Activated T-helper 9 cell treated with anti-CD3 and anti-CD28 coated beads, Interleukin-2, amount 50 U/mL, for 16 hours (primary cell): Measurements from ENCODE around the gene GRSF1.
"Not testable (repeated sequence)": the region's sequence is repeated elsewhere in the genome, so short reads cannot be mapped to it uniquely, and the experiment has no call there.

Experiments used
- DNase-seq: peaks from one replicate; pipeline ENCODE4 v3.0.0-alpha.2; 2020; ENCODE audit warnings: low read depth

GRSF1 gene

DNA sequence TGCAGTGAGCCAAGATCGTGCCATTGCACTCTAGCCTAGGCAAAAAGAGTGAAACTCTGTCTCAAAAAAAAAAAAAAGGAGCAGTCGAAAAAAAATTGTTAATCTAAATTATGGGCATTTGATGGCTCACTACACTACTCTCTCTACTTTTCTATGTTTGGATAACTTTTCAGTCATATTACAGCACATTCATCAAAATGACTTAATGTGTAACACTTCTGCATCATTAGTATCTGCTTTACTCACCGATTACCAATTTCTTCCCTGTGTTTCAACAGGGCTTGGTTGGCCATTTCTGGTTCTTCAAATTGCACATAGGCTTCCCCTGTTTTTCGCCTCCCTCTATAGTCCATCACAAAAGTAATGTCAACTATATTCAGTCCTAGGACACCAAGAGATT is 8.4 kb downstream of the GRSF1 start:
- DNase-seq = no peak

DNA sequence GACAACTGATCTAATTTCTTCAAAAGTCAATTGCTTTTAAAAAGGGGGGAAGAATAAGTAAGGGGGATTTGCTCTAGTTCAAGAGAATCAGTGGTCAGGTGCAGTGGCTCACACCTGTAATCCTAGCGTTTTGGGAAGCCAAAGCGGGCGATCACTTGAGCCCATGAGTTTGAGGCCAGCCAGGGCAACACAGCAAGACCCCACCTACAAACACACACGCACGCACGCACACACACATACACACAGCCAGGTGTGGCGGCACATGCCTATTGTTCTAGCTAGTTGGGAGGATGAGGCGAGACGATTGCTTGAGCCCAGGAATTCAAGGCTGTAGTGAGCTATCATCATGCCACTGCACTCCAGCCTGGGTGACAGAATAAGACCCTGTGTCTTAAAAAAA is 9.6 kb downstream of the GRSF1 start:
- no peak for DNase-seq

DNA sequence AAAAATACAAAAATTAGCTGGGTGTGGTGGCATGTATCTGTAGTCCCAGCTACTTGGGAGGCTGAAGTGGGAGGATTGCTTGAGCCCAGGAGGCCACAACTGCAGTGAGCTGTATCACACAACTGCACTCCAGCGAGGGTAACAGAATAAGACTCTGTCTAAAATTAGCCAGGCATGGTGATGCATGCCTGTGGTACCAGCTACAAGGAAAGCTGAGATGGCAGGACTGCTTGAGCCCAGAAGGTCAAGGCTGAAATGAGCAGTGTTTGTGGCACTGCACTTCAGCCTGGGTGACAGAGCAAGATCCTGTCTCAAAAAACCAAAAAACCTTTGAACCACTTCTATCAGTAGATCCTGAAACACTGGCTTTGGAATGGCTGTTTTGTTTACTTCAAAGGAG is 10.2 kb downstream of the GRSF1 start:
- no peak for DNase-seq

DNA sequence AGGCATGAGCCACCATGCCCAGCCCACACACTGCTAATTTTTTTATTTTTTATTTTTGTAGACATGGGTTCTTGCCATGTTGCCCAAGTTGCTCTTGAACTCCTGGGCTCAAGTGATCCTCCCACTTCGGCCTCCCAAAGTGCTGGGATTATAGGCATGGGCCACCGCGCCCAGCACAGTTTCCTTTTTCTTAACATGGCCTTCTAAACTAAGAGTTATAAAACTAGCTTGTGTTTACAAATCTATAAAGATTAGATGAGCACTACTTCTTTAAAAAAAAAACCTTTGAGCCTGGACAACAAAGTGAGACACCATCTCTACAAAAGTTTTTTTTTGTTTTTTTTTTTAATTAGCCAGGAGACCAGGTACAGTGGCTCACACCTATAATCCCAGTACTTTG is 10.7 kb downstream of the GRSF1 start:
- DNase-seq = no peak

DNA sequence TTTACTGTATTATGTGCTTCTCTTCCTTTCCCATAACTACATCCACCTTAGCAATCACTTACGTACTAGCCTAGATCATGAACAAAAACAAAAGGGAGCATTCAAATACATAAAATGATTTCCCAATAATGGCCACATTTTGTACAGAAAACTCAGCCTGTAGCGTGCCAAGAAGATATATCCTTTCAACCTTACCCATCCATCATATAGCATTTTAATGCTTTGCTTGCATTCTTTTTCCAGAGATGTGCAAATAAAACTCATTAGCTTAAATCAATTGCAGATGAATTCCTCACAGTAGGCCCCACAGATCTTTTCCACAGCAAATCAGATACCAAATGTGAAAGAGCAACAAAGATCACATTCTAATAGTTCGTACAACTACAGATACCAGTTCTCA is 20.8 kb downstream of the GRSF1 start:
- no peak for DNase-seq

DNA sequence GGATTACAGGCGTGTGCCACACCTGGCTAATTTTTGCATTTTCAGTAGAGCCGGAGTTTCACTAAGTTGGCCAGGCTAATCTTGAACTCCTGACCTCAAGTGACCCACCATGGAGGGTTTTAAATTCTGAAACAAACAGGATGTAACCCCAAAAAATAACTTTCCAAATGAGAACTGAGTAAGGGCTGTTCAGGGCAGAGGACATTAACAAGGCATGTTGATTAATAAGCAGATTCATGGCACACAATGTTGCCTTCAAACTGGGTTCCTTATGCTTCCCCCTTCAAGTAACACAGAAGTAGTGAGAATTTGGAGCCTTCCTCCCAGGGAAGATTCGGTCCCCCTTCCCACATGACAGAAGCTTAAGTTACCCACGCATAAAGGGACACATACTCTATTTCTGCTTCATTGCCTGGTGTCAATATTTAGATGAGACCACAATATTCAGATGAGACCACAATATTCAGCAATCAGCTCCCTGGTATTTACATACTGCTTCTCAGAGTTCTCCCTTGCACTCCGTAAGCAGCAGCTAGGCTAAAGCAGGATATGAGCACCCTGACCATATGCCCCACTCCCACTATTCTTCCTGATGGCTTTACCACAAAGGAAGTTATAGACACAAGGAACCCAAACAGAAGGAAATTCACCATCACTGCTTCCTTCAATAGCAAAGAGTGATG is 21.4 kb downstream of the GRSF1 start:
- no peak for DNase-seq

DNA sequence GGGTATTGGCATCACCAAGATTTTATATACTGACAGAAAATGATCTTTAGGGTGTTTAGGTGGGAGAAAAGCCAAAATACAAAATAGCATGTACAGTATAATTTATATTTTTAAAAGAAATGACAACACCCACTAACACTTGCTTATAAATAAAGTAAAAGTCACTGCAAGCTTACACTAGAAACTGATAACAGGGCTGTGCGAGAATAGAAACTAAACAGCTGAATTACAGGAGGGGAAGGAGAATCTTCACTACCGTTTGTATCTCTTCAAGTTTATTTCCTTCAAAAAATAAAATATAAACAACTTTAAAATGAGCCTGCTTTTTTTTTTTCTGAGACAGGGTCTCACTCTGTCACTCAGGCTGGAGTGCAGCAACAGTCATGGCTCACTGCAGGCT is 22.8 kb downstream of the GRSF1 start:
- DNase-seq = no peak

DNA sequence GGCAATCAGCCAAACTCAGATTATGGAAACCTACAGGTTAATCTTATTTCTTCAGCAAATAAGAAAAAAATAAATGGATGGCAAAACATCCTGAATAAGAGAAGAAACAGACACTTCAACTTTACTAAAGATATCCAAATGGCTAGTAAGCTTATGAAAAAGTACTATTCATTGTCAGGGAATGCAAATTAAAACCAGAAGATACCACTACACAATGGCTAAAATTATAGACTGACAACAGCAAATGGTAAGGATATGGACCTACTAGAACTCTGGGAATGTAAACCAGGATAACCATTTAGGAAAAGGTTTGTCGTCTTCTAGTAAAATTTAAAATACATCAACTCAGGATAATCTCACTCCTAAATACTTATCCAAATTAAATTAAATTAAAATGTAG is 24.3 kb downstream of the GRSF1 start:
- no peak for DNase-seq

DNA sequence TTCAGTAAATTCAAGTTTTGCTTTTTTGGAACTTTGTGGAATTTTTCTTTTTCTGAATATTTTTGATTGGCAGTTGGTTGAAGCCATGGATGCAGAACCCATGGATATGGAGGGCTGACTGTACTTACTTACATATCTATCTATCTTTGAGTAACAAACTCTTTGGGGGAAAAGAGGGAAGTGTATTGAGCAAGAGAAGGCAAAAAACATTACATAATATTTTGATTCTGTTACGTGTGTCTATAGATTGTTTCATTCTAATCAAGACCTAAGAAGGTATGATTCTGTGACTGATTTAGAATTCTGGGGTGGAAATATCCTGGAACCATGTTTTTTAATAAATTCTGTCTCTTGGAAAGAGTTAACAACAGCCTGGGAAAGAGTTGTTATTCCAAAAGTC is 31.5 kb downstream of the GRSF1 start:
- DNase-seq = no peak

DNA sequence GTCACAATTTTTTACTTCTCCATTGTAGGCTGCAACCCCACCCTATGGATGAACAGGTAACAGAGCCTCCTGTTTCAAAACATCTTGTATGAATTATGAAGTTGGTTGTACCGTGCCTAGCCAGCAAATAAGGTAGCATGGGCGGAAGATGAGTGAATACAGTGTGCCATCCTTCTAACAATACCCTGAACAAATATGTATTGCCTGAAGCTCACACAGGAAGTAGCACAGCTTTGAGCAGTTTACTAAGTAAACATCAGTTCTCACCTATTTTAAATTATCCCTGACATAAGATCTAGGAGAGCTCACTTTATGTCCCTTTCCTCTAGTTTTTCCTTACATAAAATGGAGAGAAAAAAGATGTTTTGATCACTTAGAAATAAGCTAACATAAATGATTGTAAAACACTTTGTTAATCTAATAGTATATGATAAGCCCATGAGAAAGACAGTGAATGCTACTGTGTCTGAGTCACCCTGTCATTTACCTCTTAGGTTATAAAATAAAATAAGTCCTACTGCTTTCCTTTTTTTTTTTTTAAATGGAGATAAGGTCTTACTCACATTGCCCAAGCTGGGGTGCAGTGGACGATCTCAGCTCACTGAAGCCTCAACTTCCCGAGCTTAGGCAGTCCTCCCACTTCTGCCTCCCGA is 36.6 kb downstream of the GRSF1 start:
- no peak for DNase-seq

DNA sequence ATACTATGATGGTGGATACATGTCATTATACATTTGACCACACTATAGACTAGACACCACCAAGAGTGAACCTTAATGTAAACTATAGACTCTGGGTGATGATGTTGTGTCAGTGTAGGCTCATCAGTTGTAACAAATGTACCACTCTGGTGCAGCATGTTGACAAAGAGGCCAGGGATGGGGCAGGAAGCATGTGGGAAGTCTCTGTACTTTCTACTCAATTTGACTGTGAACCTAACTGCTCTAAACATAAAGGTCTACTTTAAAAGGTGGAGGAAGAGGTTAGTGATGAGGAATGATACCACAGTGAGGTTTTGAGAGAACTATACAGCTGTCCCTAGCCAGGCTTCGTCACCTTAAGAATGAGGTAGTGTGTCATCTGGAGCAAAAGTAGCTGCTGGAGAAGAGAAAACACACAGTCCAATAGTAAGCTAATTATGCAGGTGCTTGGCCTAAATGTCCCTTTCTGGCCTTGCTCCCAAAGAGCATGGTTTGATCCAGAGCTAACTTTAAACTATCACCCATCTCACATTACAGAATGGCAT is 38.4 kb downstream of the GRSF1 start:
- DNase-seq = no peak

DNA sequence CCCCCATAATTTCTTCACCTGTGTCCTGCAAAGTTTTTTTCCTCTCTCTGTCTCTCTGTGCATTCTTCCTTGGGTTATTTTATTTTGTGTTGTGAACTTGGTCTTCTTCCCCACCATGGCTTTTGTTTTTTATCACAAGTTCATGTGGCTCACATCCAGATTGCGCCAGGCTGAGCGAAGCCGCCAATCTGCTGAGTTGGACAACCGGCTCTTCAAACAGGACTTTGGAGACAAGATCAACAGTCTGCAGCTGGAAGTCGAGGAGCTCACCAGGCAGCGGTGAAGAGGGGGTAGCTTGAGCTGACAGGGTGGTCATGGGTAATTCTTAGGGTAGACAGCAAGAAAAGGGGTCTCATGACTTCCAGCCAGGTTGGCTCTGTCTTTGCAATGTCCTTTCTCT is 46.1 kb downstream of the GRSF1 start:
- no peak for DNase-seq

DNA sequence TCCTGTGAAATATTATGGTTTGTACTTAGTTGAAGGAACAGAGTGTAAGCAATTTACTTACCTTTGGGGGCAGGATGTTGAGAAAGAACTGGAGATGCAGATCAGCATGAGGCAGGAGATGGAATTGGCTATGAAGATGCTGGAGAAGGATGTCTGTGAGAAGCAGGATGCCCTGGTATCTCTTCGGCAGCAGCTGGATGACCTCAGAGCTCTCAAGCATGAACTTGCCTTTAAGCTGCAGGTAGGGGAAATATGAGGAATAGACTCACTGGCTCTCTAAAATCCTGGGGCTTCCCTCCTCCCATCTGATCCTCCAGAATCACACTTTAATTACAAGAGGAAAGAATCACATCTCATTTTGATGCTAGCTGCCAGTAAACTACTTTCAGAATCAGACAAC is 51.0 kb downstream of the GRSF1 start:
- no peak for DNase-seq

DNA sequence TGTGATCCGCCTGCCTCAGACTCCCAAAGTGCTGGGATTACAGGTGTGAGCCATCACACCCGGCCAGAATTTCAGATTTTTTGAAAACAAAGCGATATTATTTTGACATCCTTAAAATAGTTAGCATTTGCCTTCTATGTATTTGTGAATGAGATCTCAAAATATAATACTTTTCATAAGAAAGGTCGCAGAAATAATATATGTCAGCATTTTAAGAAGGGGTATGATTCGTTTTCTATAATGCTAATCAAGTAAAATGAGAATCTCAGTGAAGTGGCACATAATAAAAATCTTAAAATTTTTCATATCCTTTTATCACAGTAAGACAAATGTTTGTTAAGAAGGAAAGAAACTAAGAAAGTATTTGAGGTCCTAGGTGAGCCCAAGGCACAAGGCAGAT is 52.2 kb downstream of the GRSF1 start:
- DNase-seq = no peak

DNA sequence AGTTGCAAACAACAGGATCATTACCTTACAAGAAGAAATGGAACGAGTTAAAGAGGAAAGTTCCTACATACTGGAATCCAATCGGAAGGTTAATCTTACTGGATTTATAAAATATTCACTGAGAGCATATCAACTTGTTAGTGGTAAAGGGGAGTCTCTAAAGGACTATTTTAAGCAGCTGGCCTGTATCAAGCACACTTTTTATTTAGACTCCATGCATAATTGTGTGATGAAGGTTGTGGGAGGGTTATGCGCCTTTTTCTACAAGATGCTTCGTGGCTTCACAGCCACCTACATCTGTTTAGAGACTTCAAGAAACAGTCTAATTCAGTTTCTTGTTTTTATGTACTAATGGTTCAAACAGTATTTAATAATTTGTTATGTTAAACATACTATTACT is 56.6 kb downstream of the GRSF1 start:
- no peak for DNase-seq

DNA sequence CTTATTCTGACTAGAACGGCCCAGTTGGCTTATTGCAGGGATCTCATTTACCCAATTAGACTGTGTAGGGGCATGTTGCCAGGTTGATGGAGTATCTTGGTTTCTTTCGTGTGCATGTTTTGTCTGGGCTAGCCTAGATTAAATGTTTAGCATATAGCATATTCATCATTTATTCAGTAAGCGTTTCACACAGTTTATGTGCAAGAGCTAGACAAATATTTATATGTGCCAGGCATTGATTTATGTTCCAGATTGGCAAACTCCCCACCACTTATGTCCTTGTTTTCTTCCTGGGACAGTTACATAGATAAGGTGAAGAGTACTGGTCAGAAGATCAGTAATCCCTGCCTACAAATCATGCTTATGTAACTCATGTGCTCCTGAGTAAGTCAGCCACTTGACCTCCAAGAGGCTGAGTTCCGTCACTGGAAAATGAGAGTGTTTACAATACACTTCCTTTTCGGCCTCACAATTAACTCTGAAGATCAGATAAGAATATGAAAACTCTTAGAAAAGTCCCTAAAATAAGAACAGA is 60.7 kb downstream of the GRSF1 start:
- DNase-seq = no peak

DNA sequence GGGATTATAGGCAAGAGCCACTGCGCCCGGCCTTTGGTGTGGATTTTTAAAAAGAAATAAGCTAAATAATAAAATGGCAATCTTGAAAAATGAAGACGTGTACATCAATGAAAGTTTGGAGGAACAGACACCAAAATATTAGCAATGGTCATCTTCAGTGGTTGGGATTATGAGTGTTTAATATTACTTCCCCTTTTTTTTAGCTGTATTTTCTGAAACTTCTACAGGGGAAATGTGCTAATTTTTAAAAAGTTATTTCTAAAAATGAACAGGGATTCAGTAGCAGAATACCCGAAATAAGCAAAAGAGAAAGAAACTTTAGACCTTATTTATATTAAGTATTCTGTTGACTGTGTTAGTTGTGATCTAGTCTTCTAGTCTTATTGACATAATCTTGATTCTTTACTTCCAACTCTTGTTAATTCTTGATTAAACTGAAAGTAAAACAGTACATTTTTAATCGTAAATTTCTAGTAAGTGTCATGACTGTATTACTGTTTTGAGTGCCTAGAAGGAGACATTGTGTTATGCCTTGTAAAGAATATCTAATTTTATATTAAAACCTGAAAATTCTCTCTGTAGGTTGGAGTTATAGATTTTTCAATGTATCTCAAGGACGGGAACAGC is 66.6 kb downstream of the GRSF1 start:
- DNase-seq = no peak

DNA sequence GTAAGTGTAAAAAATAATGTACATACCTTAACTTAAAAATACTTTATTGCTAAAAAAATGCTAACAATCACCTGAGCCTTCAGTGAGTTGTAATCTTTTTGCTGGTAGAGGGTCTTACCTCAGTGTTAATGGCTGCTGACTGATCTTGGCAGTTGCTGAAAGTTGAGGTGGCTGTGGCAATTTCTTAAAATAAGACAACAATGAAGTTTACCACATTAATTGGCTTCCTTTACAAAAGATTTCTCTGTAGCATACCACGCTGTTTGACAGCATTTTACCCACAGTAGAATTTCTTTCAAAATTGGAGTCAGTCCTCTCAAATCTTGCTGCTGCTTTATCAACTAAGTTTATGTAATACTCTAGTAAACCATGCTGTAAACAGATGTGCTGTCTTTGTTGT is 70.3 kb downstream of the GRSF1 start:
- DNase-seq = not testable (repeated sequence)

DNA sequence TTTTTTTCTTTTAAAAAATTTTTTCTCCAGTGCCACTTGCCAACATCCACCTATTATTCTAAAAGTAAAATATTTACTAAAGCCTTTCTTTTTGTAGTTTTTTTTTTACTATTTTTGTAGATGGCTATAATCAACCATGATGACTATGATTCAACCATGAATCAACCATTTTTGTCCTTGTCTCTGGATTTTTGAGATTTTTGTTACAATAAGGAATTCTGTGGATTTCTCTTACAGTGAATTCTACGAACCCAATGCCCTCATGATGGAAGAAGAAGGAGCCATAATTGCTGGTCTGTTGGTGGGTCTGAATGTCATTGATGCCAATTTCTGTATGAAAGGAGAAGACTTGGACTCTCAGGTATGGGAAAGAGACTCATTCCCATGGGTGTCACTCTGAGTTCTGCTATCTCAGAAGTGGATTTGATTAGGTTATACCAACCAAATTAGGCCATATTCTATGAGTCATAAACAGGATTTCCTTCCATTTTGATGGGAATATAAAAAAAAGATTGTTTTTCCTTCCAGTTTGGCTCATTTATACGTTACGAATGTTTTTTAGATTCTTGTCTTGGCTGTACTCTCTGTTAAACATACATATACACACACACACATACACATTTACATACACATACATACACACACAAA is 71.3 kb downstream of the GRSF1 start:
- no peak for DNase-seq
